HepG2 (cell line): ENCODE measurements around the gene ECSIT. TPM values are rescaled to one million over a fixed set of nuclear protein-coding genes. Genes with fewer than 3 reads are reported as not detected.
A peak's percentile ranks its signal among the peaks of the same experiment; 100 is the strongest.

ENCODE experiments used
- CREM ChIP-seq, 2 experiments: sonication (generic) in 1 of 2; formaldehyde crosslinking in 1 of 2; IDR thresholded peaks; 2 replicates each; pipeline versions ENCODE4 v1.4.0 to v1.6.1; 2016 to 2020; ENCODE audit warnings: antibody characterized with exemption in 1 of 2, mild to moderate bottlenecking in 1 of 2, missing genetic modification reagents in 1 of 2
- ERF ChIP-seq: IDR thresholded peaks from 2 replicates; pipeline ENCODE4 v1.6.1; 2018; ENCODE audit warnings: missing biosample characterization, missing genetic modification reagents
- FOXJ3 ChIP-seq: sonication (generic); formaldehyde crosslinking; IDR thresholded peaks from 2 replicates; pipeline ENCODE4 v1.4.0; 2020; ENCODE audit warnings: missing genetic modification reagents, mild to moderate bottlenecking, borderline replicate concordance
- GATAD2A ChIP-seq: IDR thresholded peaks from 2 replicates; pipeline ENCODE4 v1.6.1; 2016
- HNRNPK ChIP-seq: fragments of 200-400 bp; formaldehyde crosslinking; IDR thresholded peaks from 2 replicates; pipeline ENCODE4 v1.6.1; 2018; ENCODE audit warnings: low read length, low read depth, moderate library complexity, mild to moderate bottlenecking; ENCODE audit not compliant: poor library complexity, severe bottlenecking
- IRF2 ChIP-seq: IDR thresholded peaks from 2 replicates; pipeline ENCODE4 v1.6.1; 2018; ENCODE audit warnings: missing genetic modification reagents, missing compliant biosample characterization
- KAT7 ChIP-seq: IDR thresholded peaks from 2 replicates; pipeline ENCODE4 v1.6.1; 2018; ENCODE audit warnings: borderline replicate concordance, missing compliant biosample characterization
- MAFG ChIP-seq: sonication (generic); formaldehyde crosslinking; IDR thresholded peaks from 2 replicates; pipeline ENCODE4 v1.5.1; 2020; ENCODE audit warnings: mild to moderate bottlenecking, missing genetic modification reagents
- POGZ ChIP-seq: sonication (generic); formaldehyde crosslinking; IDR thresholded peaks from 2 replicates; pipeline ENCODE4 v1.4.0; 2020; ENCODE audit warnings: mild to moderate bottlenecking, missing genetic modification reagents
- RBM22 ChIP-seq: fragments of 200-400 bp; formaldehyde crosslinking; optimal IDR thresholded peaks from 2 replicates; pipeline ENCODE3; 2017; ENCODE audit warnings: mild to moderate bottlenecking, low read length, moderate library complexity
- RCOR2 ChIP-seq: IDR thresholded peaks from 2 replicates; pipeline ENCODE4 v1.6.1; 2016; ENCODE audit warnings: missing biosample characterization, missing genetic modification reagents
- SP5 ChIP-seq: IDR thresholded peaks from 2 replicates; pipeline ENCODE4 v1.6.1; 2016; ENCODE audit warnings: low read depth, borderline replicate concordance
- TFDP2 ChIP-seq: sonication (generic); formaldehyde crosslinking; IDR thresholded peaks from 2 replicates; pipeline ENCODE4 v1.4.0; 2020; ENCODE audit warnings: missing genetic modification reagents
- ZBTB38 ChIP-seq: sonication (generic); formaldehyde crosslinking; IDR thresholded peaks from 2 replicates; pipeline ENCODE4 v1.5.1; 2020; ENCODE audit warnings: mild to moderate bottlenecking, missing genetic modification reagents
- ZNF124 ChIP-seq: sonication (generic); formaldehyde crosslinking; IDR thresholded peaks from 2 replicates; pipeline ENCODE4 v1.4.0; 2020; ENCODE audit warnings: missing genetic modification reagents
- ZNF407 ChIP-seq: sonication (generic); formaldehyde crosslinking; IDR thresholded peaks from one replicate; pipeline ENCODE4 v1.5.1; 2020; ENCODE audit warnings: mild to moderate bottlenecking, missing genetic modification reagents; ENCODE audit errors: not compliant biosample characterization
- polyA plus RNA-seq, 8 experiments: library from polyadenylated mRNA; depleted of rRNA in 3 of 8; stranded (reverse) in 7 of 8; unstranded in 1 of 8; fragments of >200 nt; fragmentation: Illumina TruSeq in 4 of 8; extraction: Trizol in 4 of 8; gene quantifications; 2 replicates each; pipeline versions ENCODE4 v1.2.1 to v1.2.3, GENCODE V29; 2011 to 2016; ENCODE audit warnings: low read depth in 4 of 8, missing spikeins in 1 of 8, mixed read lengths in 1 of 8; ENCODE audit not compliant: insufficient read depth in 1 of 8
- total RNA-seq, 5 experiments: library from RNA; depleted of rRNA; stranded (reverse); fragments of >200 nt; fragmentation: Illumina TruSeq; extraction: Trizol; gene quantifications; 2 replicates each; pipeline ENCODE4 v1.2.3, GENCODE V29; 2016; ENCODE audit warnings: low read depth in 1 of 5
- TF ChIP-seq, protein P1 (sequence below), 2 experiments: fragments of 450-650 bp in 1 of 2; sonication (generic) in 1 of 2; formaldehyde crosslinking; IDR thresholded peaks; 2 replicates each; pipeline versions ENCODE4 v1.5.0 to v1.8.0; 2020 to 2022; ENCODE audit warnings: mild to moderate bottlenecking in 1 of 2, missing genetic modification reagents in 1 of 2
- TF ChIP-seq, protein P2 (sequence below): sonication (generic); formaldehyde crosslinking; IDR thresholded peaks from 2 replicates; pipeline ENCODE4 v1.5.0; 2020; ENCODE audit warnings: missing genetic modification reagents, mild to moderate bottlenecking, borderline replicate concordance

The ECSIT gene
- total and polyA plus RNA-seq, 2 of the 13 experiments (the other 11 are each of a cell fraction or from before 2014, with no cell fraction given), result 36.4 to 62.3 TPM

GRCh38 chr19:11535792-11536595 lies 7.1 kb upstream of the ECSIT start (continued):
- peak; percentile 59; the same call in 1 of the 2 replicates for TF ChIP-seq SP5 (CRISPR knock-in tag)
- peak; percentile 30 for TF ChIP-seq HNRNPK
- no peak for TF ChIP-seq RBM22
- peak; percentile 56; the same call in 1 of the 2 replicates for TF ChIP-seq RCOR2 (CRISPR knock-in tag)
- TF ChIP-seq IRF2, result peak; percentile 65; the same call in 1 of the 2 replicates
- 0 out of 2 replicates have a peak, but pooled peaks have one; percentile 43 for TF ChIP-seq ZNF124 (CRISPR knock-in tag)
- no peak for TF ChIP-seq FOXJ3 (CRISPR knock-in tag)
- TF ChIP-seq MAFG (CRISPR knock-in tag), result no peak
- peak; percentile 39; the same call in 1 of the 2 replicates for TF ChIP-seq POGZ (CRISPR knock-in tag)
- TF ChIP-seq KAT7, result no peak
- TF ChIP-seq, protein P1, sequence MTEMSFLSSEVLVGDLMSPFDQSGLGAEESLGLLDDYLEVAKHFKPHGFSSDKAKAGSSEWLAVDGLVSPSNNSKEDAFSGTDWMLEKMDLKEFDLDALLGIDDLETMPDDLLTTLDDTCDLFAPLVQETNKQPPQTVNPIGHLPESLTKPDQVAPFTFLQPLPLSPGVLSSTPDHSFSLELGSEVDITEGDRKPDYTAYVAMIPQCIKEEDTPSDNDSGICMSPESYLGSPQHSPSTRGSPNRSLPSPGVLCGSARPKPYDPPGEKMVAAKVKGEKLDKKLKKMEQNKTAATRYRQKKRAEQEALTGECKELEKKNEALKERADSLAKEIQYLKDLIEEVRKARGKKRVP (CRISPR knock-in tag; IDR thresholded peaks at IDR 0.05), result no peak
- no peak for TF ChIP-seq GATAD2A (CRISPR knock-in tag)
- TF ChIP-seq, protein P2, sequence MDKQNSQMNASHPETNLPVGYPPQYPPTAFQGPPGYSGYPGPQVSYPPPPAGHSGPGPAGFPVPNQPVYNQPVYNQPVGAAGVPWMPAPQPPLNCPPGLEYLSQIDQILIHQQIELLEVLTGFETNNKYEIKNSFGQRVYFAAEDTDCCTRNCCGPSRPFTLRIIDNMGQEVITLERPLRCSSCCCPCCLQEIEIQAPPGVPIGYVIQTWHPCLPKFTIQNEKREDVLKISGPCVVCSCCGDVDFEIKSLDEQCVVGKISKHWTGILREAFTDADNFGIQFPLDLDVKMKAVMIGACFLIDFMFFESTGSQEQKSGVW (CRISPR knock-in tag), result no peak
- no peak for TF ChIP-seq ZNF407
- TF ChIP-seq TFDP2, result peak; percentile 35; the same call in 1 of the 2 replicates
- TF ChIP-seq ZBTB38, result no peak
- no peak; the same call in 1 of the 2 replicates for TF ChIP-seq CREM (IDR thresholded peaks at IDR 0.05)
- no peak for TF ChIP-seq CREM (CRISPR knock-in tag; IDR thresholded peaks at IDR 0.05)
- peak; percentile 59; the same call in 1 of the 2 replicates for TF ChIP-seq ERF (CRISPR knock-in tag)
